ENCODE data around the gene CAMK2D. TPM values are rescaled to one million over a fixed set of nuclear protein-coding genes. Genes with fewer than 3 reads are reported as not detected.

The CAMK2D gene
- total RNA-seq, 2 experiments from 2014 or later: 29.9 to 32.9 TPM

DNA sequence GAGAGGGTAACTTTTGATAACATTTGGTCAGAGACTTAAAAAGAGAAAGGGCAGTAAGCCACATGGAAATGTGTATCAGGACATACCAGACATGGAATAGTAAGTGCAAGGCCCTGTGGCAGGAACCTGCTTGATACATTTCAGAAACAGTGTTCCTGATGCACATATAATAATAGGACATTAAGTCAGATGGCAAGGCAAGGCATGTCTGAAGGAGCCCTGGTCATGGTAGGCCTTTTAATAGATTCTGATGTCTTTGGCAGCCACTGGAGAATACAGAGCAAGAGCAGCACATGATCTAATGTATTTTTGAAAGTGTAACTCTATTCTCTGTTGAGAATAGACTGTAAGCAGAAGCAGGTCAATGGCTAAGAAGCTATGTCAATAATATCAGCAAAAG is 279.7 kb downstream of the CAMK2D start:
- Mint-ChIP-seq H3K4me1 (ENCODE audit: low read depth) (no peaks in the 10 kb centered on the region), H3K4me3 (no peak overlapping the region), H3K36me3 (ENCODE audit: low read depth) (peaks cover 84% of the 10 kb centered on the region), H3K9me3 (peaks cover 5% of the 10 kb centered on the region), H3K27me3 (no peaks in the 10 kb centered on the region), H3K27ac (no peak overlapping the region)
- CTCF ChIA-PET: no interaction called here
- Histone ChIP-seq H3K36me3 (ENCODE audit: insufficient read depth, low read length) (peaks cover 15% of the 10 kb centered on the region), H3K4me3 (ENCODE audit: low read length) (no peak overlapping the region), H3K27me3 (ENCODE audit: control insufficient read depth in 1 of 2, insufficient read depth in 2 of 2, low read length in 2 of 2) (no peaks in the 10 kb centered on the region), H3K27ac (ENCODE audit: low read depth in 1 of 2, low read length in 2 of 2) (no peak overlapping the region), H3K4me1 (ENCODE audit: insufficient read depth, low read length) (no peaks in the 10 kb centered on the region), H3K9me3 (ENCODE audit: control insufficient read depth in 1 of 2, insufficient read depth in 1 of 2, low read length in 2 of 2) (peaks cover 0 to 9% of the 10 kb centered on the region in 2 experiments)
- no peak for ATAC-seq (ENCODE audit: poor library complexity)
- TF ChIP-seq, protein P1, sequence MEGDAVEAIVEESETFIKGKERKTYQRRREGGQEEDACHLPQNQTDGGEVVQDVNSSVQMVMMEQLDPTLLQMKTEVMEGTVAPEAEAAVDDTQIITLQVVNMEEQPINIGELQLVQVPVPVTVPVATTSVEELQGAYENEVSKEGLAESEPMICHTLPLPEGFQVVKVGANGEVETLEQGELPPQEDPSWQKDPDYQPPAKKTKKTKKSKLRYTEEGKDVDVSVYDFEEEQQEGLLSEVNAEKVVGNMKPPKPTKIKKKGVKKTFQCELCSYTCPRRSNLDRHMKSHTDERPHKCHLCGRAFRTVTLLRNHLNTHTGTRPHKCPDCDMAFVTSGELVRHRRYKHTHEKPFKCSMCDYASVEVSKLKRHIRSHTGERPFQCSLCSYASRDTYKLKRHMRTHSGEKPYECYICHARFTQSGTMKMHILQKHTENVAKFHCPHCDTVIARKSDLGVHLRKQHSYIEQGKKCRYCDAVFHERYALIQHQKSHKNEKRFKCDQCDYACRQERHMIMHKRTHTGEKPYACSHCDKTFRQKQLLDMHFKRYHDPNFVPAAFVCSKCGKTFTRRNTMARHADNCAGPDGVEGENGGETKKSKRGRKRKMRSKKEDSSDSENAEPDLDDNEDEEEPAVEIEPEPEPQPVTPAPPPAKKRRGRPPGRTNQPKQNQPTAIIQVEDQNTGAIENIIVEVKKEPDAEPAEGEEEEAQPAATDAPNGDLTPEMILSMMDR (IDR thresholded peaks at IDR 0.05): no peak
- intact Hi-C loops (cut with DNase I, micrococcal nuclease): no loop called here
- POLR2A ChIA-PET: no interaction called here
- no peak for DNase-seq

DNA sequence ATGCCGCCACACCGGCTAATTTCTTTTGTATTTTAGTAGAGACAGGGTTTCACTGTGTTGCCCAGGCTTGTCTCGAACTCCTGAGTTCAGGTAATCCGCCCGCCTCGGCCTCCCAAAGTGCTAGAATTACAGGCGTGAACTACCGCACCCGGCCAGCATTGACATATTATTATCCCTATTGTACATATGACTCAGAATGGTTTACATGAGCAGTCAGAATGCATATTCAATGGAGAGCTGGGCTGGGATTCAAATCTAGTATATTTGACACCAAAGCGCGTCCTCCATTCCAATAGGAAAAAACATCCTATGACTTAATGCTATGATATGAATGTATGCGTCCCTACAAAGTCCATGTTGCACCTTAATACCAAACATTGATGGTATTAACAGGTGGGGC is 281.4 kb downstream of the CAMK2D start:
- intact Hi-C loops (cut with DNase I, micrococcal nuclease): no loop called here
- no peaks in the 10 kb centered on the region for H3K27me3 Mint-ChIP-seq
- H3K36me3 ChIP-seq (ENCODE audit: insufficient read depth, low read length): peaks cover 15% of the 10 kb centered on the region

DNA sequence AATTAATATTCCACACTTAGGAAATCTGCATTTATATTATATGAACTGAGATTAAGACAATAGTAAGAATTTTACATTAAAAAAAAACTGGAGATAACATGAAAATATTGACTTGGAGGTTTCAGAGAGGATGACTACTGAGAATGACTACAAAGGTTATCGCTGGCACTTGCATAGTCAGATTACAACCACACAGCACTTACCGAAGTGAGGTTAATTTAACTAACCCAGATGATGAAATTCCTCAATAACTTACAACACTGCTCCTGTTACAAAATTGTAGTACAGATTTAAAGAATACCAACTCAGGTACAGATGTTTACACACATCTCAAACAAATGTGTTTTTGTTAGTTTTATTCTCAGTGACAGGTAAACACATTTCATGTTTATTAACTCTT is 283.5 kb downstream of the CAMK2D start:
- H3K36me3 Mint-ChIP-seq (ENCODE audit: low read depth): peaks cover 72% of the 10 kb centered on the region
- H3K27me3 ChIP-seq (ENCODE audit: control insufficient read depth in 1 of 2, insufficient read depth in 2 of 2, low read length in 2 of 2): no peaks in the 10 kb centered on the region
- DNase-seq (no peak), ATAC-seq (ENCODE audit: poor library complexity) (no peak)
- intact Hi-C loops (cut with DNase I, micrococcal nuclease): no loop called here
- ChIA-PET POLR2A (no interaction called here), CTCF (no interaction called here)
- H3K27ac Mint-ChIP-seq: no peak overlapping the region
- peaks cover 15% of the 10 kb centered on the region for H3K36me3 ChIP-seq (ENCODE audit: insufficient read depth, low read length)
- H3K27ac ChIP-seq (ENCODE audit: low read depth in 1 of 2, low read length in 2 of 2): no peak overlapping the region
- H3K9me3 ChIP-seq (ENCODE audit: control insufficient read depth in 1 of 2, insufficient read depth in 1 of 2, low read length in 2 of 2): peaks cover 0 to 9% of the 10 kb centered on the region in 2 experiments
- H3K4me1 Mint-ChIP-seq (ENCODE audit: low read depth): no peaks in the 10 kb centered on the region
- H3K9me3 Mint-ChIP-seq: peaks cover 5% of the 10 kb centered on the region
- H3K4me1 ChIP-seq (ENCODE audit: insufficient read depth, low read length): no peaks in the 10 kb centered on the region
- no peak overlapping the region for H3K4me3 ChIP-seq (ENCODE audit: low read length)
- H3K4me3 Mint-ChIP-seq: no peak overlapping the region
- TF ChIP-seq, protein P1 (IDR thresholded peaks at IDR 0.05): no peak
- H3K27me3 Mint-ChIP-seq: no peaks in the 10 kb centered on the region

More for the DNA sequence above, 281.4 kb downstream of the CAMK2D start:
- Histone ChIP-seq H3K27me3 (ENCODE audit: control insufficient read depth in 1 of 2, insufficient read depth in 2 of 2, low read length in 2 of 2) (no peaks in the 10 kb centered on the region), H3K9me3 (ENCODE audit: control insufficient read depth in 1 of 2, insufficient read depth in 1 of 2, low read length in 2 of 2) (peaks cover 0 to 9% of the 10 kb centered on the region in 2 experiments), H3K27ac (ENCODE audit: low read depth in 1 of 2, low read length in 2 of 2) (no peak overlapping the region), H3K4me1 (ENCODE audit: insufficient read depth, low read length) (no peaks in the 10 kb centered on the region), H3K4me3 (ENCODE audit: low read length) (no peak overlapping the region)
- peaks cover 5% of the 10 kb centered on the region for H3K9me3 Mint-ChIP-seq
- TF ChIP-seq, protein P1 (IDR thresholded peaks at IDR 0.05): no peak
- H3K27ac Mint-ChIP-seq: no peak overlapping the region
- H3K4me3 Mint-ChIP-seq: no peak overlapping the region
- H3K4me1 Mint-ChIP-seq (ENCODE audit: low read depth): no peaks in the 10 kb centered on the region
- POLR2A ChIA-PET: no interaction called here
- ATAC-seq (ENCODE audit: poor library complexity): no peak
- DNase-seq: no peak
- CTCF ChIA-PET: no interaction called here
- H3K36me3 Mint-ChIP-seq (ENCODE audit: low read depth): peaks cover 85% of the 10 kb centered on the region

Data from CD4-positive, alpha-beta T cell (primary cell).